ENCODE data around the gene SVEP1.
"Not testable (repeated sequence)": the region's sequence is repeated elsewhere in the genome, so short reads cannot be mapped to it uniquely, and the experiment has no call there.

SVEP1 gene

DNA sequence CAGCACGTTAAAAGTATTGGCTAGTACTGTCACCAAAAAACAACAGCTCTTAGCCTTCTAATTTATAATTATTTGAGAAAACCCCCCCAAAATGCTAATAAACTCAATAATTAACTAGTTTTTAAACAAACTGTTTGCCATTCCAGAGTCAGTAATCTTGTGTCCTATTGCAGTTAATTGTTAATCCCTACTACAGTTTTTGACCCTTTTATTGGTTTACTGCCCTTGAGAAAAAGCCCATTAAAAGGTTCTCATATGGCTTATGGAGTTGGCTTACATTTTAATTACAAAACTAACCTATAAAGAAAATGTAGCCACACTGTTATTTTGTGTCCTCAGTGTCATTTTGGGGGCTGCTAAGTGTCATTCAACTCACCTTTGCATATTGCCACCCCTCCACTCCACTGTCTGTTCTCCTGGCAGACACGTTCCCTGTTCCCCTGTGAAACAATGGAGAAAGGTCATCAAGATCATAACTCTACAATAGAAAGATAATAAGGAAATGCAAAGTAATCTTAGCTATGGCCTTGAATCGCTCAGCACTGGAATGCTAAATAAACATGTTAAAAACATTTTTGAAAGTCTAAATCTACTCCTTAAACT, 190.3 kb downstream of the SVEP1 start:
- in situ Hi-C loops (cut with MboI; ENCODE audit: low sequenced_read_pairs): no loop called here

DNA sequence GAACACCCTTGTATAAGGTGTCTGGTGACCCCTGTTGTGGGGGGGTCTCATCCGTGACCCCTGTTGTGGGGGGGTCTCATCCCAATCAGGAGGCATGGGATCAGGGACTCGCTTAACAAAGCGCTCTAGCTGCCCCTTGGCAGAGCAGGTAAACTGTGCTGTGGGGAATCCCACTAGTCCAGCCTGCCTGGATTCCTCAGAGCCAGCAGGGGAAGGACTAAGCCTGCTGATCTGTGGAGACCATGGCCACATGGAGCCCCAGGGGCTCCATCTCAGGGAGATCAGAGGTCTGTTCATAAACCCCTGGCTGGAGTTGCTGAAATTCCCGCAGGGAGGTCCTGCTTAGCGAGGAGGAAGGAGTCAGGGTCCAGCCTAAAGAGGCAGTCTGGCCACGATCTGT, 196.1 kb downstream of the SVEP1 start:
- in situ Hi-C loops (cut with MboI; ENCODE audit: low sequenced_read_pairs): no loop called here

DNA sequence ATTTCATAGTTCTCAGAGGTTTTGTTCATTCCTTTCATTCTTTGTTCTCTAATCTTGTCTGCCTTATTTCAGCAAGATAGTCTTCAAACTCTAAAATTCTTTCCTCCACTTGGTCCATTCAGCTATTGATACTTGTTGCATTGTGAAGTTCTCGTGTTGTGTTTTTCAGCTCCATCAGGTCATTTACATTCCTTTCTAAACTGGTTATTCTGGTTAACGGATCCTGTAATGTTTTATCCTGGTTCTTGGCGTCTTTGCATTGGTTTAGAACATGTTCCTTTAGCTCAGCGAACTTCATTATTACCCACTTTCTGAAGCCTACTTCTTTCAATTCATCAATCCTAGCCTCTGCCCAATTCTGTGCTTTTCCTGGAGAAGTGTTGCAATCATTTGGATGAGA, 196.8 kb downstream of the SVEP1 start:
- in situ Hi-C loops (cut with MboI; ENCODE audit: low sequenced_read_pairs): no loop called here

DNA sequence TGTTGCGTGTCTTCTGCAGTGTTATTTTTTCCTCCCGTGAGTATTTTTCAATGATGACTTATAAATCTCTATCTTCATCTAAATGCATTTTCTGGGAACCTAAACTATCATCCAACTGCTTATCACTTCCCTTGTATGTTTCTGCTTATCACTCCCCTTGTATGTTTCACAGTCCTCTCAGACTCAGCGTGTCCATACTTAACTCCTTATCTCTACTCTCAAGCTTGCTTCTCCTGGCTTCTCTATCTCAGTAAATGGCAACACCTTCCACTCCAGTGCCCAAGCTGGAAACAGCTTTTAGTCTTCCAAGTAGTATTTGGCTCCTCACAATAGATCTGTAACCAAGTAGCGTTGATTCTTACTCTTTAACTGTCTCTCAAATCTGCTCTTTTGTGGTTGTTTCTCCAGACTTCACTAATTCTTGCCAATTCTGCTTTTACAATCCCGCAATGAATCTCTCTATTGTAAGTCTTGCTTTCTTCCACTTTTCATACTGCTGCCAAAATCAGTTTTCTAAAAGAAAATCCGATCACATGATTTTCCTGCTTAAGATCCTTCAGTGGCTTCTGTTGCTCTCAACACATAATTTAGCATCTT, 208.0 kb downstream of the SVEP1 start:
- in situ Hi-C loops (cut with MboI; ENCODE audit: low sequenced_read_pairs): no loop called here

DNA sequence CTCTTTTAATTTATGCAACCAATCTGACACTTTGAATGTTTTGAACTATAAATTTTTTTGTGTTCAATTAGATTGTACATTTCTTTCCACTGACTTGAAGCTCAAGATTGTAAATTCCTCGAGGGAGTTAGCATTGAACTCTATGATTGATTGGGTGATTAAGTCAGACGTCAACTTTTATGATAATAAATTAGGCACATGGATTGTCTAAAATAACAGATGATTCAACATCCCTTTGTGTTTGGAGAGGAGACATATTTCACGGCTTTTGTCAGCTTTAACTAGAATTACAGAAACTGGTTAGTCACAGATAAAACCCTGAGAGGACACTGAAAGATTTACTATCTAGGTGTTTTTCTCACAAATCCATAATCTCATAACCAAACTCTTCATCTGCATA, 209.2 kb downstream of the SVEP1 start:
- in situ Hi-C loops (cut with MboI; ENCODE audit: low sequenced_read_pairs): no loop called here

DNA sequence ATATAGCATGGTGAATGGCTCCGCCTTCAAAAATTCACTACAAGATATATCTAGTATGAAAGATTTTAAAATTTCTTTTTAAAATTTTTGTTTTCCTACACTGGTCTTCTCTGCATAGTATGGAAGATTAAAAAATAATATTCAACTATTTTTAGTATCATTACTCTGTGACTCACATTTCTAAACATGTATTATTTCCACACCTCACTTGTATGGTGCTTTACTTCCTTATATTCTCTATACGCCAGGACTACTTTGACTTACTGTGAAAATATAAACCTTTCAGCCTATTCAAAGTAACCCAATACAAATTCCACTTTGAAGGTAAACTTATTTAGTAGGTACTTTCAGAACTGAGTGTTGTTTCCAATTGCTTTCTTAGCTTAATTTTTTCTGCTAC, 215.1 kb downstream of the SVEP1 start:
- in situ Hi-C loops (cut with MboI; ENCODE audit: low sequenced_read_pairs): no loop called here

DNA sequence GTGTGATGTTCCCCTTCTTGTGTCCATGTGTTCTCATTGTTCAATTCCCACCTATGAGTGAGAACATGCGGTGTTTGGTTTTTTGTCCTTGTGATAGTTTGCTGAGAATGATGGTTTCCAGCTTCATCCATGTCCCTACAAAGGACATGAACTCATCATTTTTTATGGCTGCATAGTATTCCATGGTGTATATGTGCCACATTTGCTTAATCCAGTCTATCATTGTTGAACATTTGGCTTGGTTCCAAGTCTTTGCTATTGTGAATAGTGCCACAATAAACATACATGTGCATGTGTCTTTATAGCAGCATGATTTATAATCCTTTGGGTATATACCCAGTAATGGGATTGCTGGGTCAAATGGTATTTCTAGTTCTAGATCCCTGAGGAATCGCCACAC, 220.5 kb downstream of the SVEP1 start:
- in situ Hi-C loops (cut with MboI; ENCODE audit: low sequenced_read_pairs): not testable (repeated sequence)

DNA sequence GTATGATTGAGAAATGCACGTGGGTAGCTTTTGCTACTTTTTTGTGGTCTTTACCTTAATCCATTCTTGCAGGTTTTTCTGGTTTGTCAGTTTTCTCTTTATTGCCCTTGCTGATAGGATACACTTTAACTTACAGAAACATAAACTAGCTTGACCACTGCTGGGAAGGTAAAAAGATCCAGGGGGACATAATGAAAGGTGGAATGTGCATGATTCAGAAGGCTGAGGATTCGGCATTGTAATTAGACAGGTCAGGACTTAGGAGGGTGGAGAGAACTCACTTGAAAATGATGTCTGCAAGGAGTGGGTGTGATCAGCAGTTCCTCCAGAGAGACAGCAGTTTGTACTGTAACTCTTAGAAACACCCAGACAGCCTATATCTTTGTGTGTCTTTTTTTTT, 222.0 kb downstream of the SVEP1 start:
- in situ Hi-C loops (cut with MboI; ENCODE audit: low sequenced_read_pairs): no loop called here

DNA sequence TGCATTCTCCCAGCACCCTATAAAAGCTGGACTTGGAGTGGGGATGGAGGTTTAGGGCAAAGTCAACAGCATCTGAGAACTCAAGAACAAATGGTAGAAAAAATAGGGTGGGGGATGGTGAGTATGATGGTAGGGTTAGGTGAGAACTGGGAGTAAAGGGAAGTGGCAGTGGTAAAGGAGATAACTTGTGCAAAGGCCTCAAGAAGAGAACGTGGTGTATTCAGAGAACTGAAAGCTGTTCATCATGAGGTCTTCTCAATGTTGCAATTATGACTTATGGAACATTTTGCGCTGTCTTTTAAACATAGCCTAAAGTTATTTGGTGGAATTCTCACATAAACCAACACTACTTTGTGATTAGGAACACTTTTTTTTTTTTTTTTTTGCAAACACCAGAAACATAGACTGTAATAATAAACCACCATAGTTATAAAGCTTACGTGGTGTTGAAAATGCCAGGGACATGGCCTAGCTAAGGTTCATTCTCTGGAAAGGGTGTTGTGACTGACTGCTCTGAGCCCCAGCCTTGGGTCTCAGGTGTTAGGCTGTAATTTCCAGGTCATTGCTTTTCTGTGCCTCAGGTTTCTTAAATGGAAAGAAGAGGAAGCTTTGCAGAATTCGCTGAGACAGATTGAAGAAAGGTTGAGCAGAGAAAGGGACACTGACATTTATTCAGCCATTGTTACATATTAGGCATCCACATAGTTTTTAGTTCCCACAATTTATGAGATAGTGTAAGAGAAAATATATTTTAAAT, 222.7 kb downstream of the SVEP1 start:
- in situ Hi-C loops (cut with MboI; ENCODE audit: low sequenced_read_pairs): no loop called here

DNA sequence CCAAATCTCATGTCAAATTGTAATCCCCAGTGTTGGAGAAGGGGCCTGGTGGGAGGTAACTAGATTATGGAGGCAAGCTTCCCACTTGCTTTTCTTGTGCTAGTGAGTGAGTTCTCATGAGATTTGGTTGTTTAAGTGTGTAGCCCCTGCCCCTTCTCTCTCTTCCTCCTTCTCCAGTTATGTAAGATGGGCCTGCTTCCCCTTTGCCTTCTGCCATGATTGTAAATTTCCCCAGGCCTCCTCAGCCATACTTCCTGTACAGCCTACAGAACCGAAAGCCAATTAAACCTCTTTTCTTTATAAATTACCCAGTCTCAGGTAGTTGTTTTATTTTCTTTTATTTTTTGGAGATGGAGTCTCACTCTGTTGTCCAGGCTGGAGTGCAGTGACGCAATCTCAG, 223.6 kb downstream of the SVEP1 start:
- in situ Hi-C loops (cut with MboI; ENCODE audit: low sequenced_read_pairs): no loop called here

DNA sequence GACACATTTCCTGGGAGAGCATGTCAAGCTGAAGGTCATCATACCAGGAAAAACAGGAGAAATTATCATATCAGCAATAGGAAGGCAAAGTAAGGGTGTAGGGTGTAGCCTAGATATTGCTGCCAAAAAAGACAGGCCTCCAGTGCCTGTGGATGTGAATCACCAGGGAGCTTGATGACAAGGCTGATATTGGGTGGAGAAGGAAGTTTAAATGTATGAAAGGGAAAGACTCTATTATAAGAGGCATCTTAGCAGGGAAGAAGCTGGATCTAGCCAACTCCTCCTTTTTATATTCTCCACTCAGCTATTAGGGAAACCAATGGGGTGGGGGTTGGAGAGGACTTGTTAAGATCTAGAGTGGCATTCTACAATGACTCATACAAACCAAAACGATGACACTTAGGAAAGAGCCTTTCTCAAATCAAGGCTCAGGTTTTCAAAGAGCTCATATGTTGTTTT, 228.5 kb downstream of the SVEP1 start:
- in situ Hi-C loops (cut with MboI; ENCODE audit: low sequenced_read_pairs): no loop called here

DNA sequence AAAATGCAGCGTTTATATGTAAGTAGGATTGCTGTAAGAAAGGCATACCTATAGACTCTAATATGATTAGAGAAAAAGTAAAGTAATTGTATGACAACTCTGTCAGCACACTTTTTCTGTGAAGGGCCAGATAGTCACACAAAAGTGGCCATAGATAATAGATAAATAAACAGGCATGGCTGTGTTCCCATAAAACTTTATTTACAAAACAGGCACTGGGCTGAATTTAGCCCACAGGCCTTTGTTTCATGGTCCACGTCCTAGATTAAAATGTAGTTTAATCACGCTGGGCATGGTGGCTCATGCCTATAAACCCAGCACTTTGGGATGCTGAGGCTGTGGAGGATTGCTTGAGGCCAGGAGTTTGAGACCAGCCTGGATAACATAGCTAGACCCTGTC, 233.2 kb downstream of the SVEP1 start:
- in situ Hi-C loops (cut with MboI; ENCODE audit: low sequenced_read_pairs): no loop called here

DNA sequence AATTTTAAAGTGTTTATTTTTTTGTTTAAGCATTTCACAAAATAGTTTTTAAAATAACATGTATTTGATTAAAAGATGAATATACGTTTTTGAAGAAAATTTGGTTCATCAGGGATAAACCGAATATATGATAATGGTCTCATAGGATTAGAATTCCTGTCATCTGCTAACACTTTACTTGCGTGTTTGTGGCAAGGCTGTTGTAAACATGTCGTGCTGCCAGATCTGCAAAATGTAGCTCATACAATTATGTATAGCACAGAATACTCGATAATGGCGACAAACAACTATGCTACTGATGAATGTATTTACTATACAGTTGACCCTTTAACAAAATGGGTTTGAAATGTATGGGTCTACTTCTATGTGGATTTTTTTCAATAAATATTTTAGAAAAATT, 234.7 kb downstream of the SVEP1 start:
- in situ Hi-C loops (cut with MboI; ENCODE audit: low sequenced_read_pairs): no loop called here

DNA sequence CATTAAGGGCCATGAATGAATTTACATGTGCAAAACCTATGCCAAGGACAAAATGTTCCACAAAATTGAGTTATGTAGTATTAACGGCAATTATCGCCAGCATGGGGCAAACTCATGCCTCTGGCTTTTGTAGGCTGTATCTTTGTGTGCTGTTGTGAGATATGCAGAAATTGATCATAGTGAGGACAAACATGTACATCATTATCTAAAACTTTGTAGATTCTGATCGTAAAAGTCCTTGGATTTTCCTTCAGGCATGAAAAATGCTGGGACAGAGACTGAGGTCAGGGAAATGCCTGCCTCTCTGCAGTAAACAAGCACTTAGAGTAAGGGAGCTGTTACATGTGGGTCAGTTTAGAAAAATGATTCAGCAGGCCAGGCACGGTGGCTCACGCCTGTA, 236.0 kb downstream of the SVEP1 start:
- in situ Hi-C loops (cut with MboI; ENCODE audit: low sequenced_read_pairs): no loop called here

DNA sequence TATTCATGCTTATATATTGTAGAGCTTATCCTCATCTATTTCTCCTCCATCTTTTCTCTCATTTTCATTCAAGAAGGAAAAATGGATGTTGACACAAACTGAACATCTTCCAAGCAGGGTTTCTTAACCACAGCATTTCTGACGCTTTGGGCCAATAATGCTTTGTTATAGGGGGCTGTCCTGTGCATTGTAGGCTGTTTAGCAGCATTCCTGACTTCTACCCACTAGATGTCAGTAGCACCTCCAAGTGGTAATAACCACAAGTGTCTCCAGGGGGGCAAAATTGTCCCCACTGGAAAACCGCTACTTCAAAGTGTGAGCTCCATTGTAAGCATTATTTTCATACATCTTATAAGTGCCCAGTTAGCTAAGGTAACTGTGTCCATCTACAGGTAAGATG, 239.2 kb downstream of the SVEP1 start:
- in situ Hi-C loops (cut with MboI; ENCODE audit: low sequenced_read_pairs): no loop called here

DNA sequence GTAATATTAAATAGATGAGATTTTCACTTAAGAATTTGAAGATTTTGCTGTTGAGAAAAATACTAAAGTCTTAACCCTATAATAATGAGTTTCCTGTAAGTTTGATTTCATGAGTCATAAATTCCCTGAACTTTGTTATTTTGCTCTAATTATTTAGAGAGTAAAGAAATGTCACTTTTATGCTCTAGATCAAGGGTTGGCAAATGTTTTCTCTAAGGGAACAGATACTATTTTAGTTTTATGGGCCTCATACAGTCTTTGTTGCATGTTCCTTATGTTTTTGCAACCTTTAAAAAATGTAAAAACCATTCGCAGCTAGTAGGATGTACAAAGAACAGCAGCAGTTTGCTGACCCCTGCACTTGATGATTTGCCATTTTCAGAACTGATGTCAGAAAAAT, 241.4 kb downstream of the SVEP1 start:
- in situ Hi-C loops (cut with MboI; ENCODE audit: low sequenced_read_pairs): no loop called here

DNA sequence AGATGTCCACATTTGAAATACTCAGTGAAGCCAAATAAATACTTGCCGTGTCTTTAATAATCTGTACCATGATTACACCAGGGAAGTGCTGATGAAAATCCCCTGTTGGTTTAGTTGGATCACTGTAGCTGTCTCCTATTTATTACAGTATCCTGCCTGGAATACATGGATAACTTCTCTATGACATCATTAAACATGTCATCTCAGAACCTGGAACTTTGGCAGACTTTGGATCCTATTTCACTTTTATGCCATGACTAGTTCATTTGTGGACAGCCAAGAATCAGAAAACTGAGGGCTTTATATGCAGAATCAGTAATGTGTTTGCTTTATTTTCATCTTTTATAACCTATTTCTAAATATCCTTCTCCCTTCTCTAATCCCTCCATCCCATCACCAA, 241.8 kb downstream of the SVEP1 start, which contains the start of gene TXNDC8:
TSS of gene TXNDC8 (minus strand) at position 137 of the 400 bp plus-strand sequence.
- in situ Hi-C loops (cut with MboI; ENCODE audit: low sequenced_read_pairs): no loop called here

DNA sequence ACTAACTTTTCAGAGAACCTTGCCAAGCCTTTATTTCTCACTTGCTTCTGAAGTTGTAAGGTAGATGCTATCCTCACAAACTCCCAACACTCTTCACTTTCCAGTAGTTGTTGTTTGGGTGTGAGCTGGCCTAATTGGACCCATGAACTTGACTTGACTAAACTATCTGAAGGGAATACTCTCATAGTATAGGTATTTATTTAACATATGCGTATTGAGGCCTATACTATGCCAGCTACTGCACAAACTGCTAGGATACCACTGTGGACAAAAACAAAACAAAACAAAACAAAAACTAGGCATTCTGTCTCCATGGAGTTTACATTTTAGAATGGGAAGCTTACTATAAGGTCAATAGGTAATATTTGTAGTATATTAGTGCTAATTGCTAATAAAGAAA, 243.2 kb downstream of the SVEP1 start:
- in situ Hi-C loops (cut with MboI; ENCODE audit: low sequenced_read_pairs): no loop called here

DNA sequence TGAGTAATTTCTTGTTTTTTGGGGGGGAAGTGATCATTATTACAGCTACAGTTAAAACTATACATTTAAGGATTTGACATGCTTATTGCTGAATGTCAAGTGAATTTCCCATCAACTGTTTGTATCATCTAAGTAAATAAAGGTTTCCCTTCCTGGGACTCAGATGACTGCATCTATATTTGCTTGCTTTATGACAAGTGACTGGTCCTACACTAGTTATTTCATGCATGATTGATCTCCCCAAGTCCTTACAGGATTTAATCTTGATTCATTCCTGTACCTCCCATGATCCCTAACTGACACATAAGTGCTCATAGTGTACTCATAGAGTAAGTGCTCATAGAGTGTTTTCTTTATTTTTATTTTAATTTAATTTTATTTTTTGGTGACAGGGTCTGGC, 244.7 kb downstream of the SVEP1 start:
- in situ Hi-C loops (cut with MboI; ENCODE audit: low sequenced_read_pairs): no loop called here

DNA sequence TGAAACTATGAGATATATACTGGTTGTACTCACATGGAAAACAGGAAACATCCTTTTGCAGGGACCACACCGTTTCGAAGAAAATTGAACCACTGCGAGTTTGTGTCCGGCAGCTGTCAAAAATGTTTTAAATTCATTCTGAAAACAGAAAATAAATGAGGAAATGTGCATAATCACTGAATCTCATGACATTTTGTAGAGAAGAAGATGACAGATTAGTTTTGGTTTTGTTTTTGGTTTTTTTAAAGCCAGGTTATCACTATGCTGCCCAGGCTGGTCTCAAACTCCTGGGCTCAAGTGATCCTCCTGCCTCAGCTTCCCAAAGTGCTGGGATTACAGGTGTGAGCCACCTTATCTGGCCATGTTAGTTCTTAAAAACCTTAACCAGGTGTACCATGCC, 245.4 kb downstream of the SVEP1 start:
- in situ Hi-C loops (cut with MboI; ENCODE audit: low sequenced_read_pairs): no loop called here

DNA sequence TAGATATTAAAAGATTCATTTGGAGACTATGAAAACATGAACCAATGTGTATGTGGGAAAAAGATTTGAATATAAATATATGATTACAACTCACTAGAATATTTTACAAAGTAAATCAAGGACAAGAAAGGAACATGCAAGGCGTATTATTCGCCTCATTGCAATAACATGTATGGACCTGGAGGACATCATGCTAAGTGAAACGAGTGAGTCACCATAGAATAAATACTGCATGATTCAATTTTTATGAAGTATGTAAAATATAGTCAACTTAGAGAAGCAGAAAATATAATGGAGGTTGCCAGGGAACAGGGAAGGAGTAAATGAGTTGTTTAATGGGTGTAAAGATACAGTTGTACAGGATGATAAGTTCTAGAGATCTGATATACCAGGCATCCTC, 246.8 kb downstream of the SVEP1 start:
- in situ Hi-C loops (cut with MboI; ENCODE audit: low sequenced_read_pairs): no loop called here

DNA sequence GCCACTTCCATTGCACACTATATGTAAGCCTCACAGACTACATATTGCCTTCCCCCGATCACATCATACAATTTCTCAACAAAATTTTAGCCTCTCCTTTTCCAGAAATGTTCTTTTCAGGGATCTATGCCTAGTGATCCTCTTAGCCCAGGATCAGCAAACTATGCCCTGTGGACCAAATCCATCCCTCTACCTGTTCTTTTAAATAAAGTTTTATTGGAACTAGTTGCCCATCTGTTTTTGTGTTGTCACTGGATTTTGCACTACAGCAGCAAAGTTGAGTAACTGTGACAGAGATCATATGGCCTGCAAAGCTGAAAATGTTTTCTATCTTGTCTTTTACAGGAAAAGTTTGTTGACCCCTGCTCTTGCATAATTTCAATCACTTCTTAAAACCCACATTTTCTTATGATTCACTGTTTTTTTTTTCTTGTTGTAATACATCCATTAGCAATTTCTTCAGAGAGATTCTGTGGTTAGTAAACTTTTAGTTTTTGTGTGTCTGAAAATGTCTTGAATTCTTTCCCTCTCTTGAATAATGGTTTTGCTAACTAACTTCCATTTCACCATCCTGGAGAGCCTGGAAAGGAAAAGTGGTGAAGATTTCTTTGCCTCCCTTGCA, 248.9 kb downstream of the SVEP1 start:
- in situ Hi-C loops (cut with MboI; ENCODE audit: low sequenced_read_pairs): no loop called here
